HepG2 (cell line): ENCODE measurements around the gene CD79A. TPM values are rescaled to one million over a fixed set of nuclear protein-coding genes. Genes with fewer than 3 reads are reported as not detected.
A peak's percentile ranks its signal among the peaks of the same experiment; 100 is the strongest.

ENCODE experiments used
- ATAC-seq: fragments of 200-7000 bp; cut with Tn5 transposase; 3 replicates; pipeline ENCODE4 v1.9.1; 2020; ENCODE audit warnings: mild to moderate bottlenecking, moderate library complexity
- BruUV-seq: library from RNA; stranded (reverse); fragments of 400-500 nt; replicated peaks from 2 replicates; lab custom pipeline; 2021; lab: Mats Ljungman, UMichigan
- CTCF ChIA-PET: fragments of 300-600 bp; formaldehyde crosslinking; extraction: SDS; loops from one replicate; lab custom pipeline; 2021; ENCODE audit warnings: low total read pairs, inconsistent platforms, low intra/inter-chr PET ratio; lab: Yijun Ruan, JAX
- POLR2A ChIA-PET: fragments of 350-600 bp; sonication (Branson Sonifier 250); formaldehyde crosslinking; loops from one replicate; lab custom pipeline; 2020; ENCODE audit warnings: antibody characterized with exemption, inconsistent platforms; lab: Yijun Ruan, JAX
- DNase-seq: peaks from one replicate; pipeline ENCODE4 v3.0.0-alpha.2; 2015; ENCODE audit warnings: low spot score
- FAIRE-seq: peaks from 3 replicates; lab custom pipeline; 2011; peaks lifted over from hg19 to GRCh38; lab: Jason Lieb, UNC
- H2AFZ ChIP-seq: one replicate; pipeline ENCODE4 v1.6.1; 2011; ENCODE audit warnings: low read length, inconsistent platforms
- H3K27ac ChIP-seq: fragments of 300-600 bp; 3 replicates; pipeline ENCODE4 v1.8.0; 2011; ENCODE audit warnings: mixed run types, mild to moderate bottlenecking, mixed read lengths, low read length, inconsistent platforms; ENCODE audit not compliant: insufficient read depth; ENCODE audit errors: extremely low read length
- H3K27me3 ChIP-seq, 2 experiments: fragments of 200-600 bp in 1 of 2; 2 replicates in 1 of 2; 3 replicates in 1 of 2; pipeline versions ENCODE4 v1.6.0 to v1.8.0; 2011; ENCODE audit warnings: low read length in 2 of 2, mild to moderate bottlenecking in 2 of 2, moderate library complexity in 2 of 2, inconsistent platforms in 1 of 2; ENCODE audit not compliant: insufficient read depth in 2 of 2, control insufficient read depth in 1 of 2
- H3K36me3 ChIP-seq, 2 experiments: fragments of 200-600 bp in 1 of 2; replicated peaks in 1 of 2; 2 replicates in 1 of 2; 3 replicates in 1 of 2; pipeline versions ENCODE4 v1.5.1 to v1.8.0; 2011; ENCODE audit warnings: low read length in 2 of 2, inconsistent platforms in 1 of 2; ENCODE audit not compliant: insufficient read depth in 2 of 2, control insufficient read depth in 1 of 2
- H3K4me1 ChIP-seq: 2 replicates; pipeline ENCODE4 v1.5.1; 2012; ENCODE audit warnings: low read length, inconsistent platforms; ENCODE audit not compliant: insufficient read depth
- H3K4me2 ChIP-seq: 2 replicates; pipeline ENCODE4 v1.6.0; 2011; ENCODE audit warnings: low read depth, low read length, inconsistent platforms
- H3K4me3 ChIP-seq, 3 experiments: fragments of 200-600 bp in 1 of 3; sonication (generic), shearing (Covaris generic) in 1 of 3; replicated peaks in 1 of 3; 2 replicates each; pipeline ENCODE4 v1.5.1; 2011 to 2016; ENCODE audit warnings: low read length in 3 of 3, inconsistent platforms in 2 of 3, low read depth in 2 of 3, mild to moderate bottlenecking in 2 of 3, control low read depth in 1 of 3, mixed read lengths in 1 of 3; ENCODE audit not compliant: insufficient read depth in 1 of 3
- H3K79me2 ChIP-seq: one replicate; pipeline ENCODE4 v1.6.1; 2011; ENCODE audit warnings: low read length, inconsistent platforms; ENCODE audit not compliant: insufficient read depth
- H3K9ac ChIP-seq: 2 replicates; pipeline ENCODE4 v1.6.0; 2011; ENCODE audit warnings: mild to moderate bottlenecking, low read depth, low read length, inconsistent platforms; ENCODE audit not compliant: insufficient read depth
- H3K9me3 ChIP-seq: 2 replicates; pipeline ENCODE4 v1.5.1; 2012; ENCODE audit warnings: mild to moderate bottlenecking, low read length
- H4K20me1 ChIP-seq: 2 replicates; pipeline ENCODE4 v1.6.0; 2011; ENCODE audit warnings: inconsistent platforms, mild to moderate bottlenecking, low read length, moderate library complexity; ENCODE audit not compliant: insufficient read depth
- ATF7-NPFF ChIP-seq: sonication (generic); formaldehyde crosslinking; IDR thresholded peaks from 2 replicates; pipeline ENCODE4 v1.8.1; 2023; ENCODE audit warnings: mild to moderate bottlenecking, low read depth, missing genetic modification reagents, moderate library complexity
- CHCHD3 ChIP-seq: sonication (generic); formaldehyde crosslinking; IDR thresholded peaks from 2 replicates; pipeline ENCODE4 v1.8.0; 2022; ENCODE audit warnings: mild to moderate bottlenecking, missing genetic modification reagents, moderate library complexity
- DNMT3B ChIP-seq: conservative IDR thresholded peaks from 2 replicates; pipeline ENCODE4 v1.6.1; 2016; ENCODE audit warnings: missing biosample characterization, control low read depth
- EHMT2 ChIP-seq: fragments of 200-600 bp; sonication (generic); IDR thresholded peaks from 2 replicates; pipeline ENCODE4 v1.7.0; 2017; ENCODE audit warnings: antibody characterized with exemption, low read depth, low read length, borderline replicate concordance
- IRF1 ChIP-seq: sonication (generic); formaldehyde crosslinking; IDR thresholded peaks from 2 replicates; pipeline ENCODE4 v1.4.0; 2020; ENCODE audit warnings: low read depth, mild to moderate bottlenecking, missing genetic modification reagents
- JUN ChIP-seq: sonication (generic); formaldehyde crosslinking; IDR thresholded peaks from 2 replicates; pipeline ENCODE4 v1.4.0; 2020; ENCODE audit warnings: mild to moderate bottlenecking, missing genetic modification reagents
- KAT7 ChIP-seq: IDR thresholded peaks from 2 replicates; pipeline ENCODE4 v1.6.1; 2018; ENCODE audit warnings: borderline replicate concordance, missing compliant biosample characterization
- RBM22 ChIP-seq: fragments of 200-400 bp; formaldehyde crosslinking; optimal IDR thresholded peaks from 2 replicates; pipeline ENCODE3; 2017; ENCODE audit warnings: mild to moderate bottlenecking, low read length, moderate library complexity
- SMYD3 ChIP-seq: sonication (generic); formaldehyde crosslinking; IDR thresholded peaks from 2 replicates; pipeline ENCODE4 v1.8.1; 2023; ENCODE audit warnings: mild to moderate bottlenecking, missing genetic modification reagents
- ZFP82 ChIP-seq: sonication (generic); formaldehyde crosslinking; IDR thresholded peaks from 2 replicates; pipeline ENCODE4 v1.5.1; 2020; ENCODE audit warnings: mild to moderate bottlenecking, missing genetic modification reagents, borderline replicate concordance
- ZNF598 ChIP-seq: sonication (generic); formaldehyde crosslinking; IDR thresholded peaks from 2 replicates; pipeline ENCODE4 v1.5.1; 2020; ENCODE audit warnings: mild to moderate bottlenecking, missing genetic modification reagents, borderline replicate concordance
- ZNF687 ChIP-seq: sonication (generic); formaldehyde crosslinking; IDR thresholded peaks from 2 replicates; pipeline ENCODE4 v1.5.1; 2020; ENCODE audit warnings: mild to moderate bottlenecking, missing genetic modification reagents, moderate library complexity
- ZNF784 ChIP-seq: sonication (generic); formaldehyde crosslinking; IDR thresholded peaks from 2 replicates; pipeline ENCODE4 v1.5.1; 2020; ENCODE audit warnings: missing genetic modification reagents, mild to moderate bottlenecking, borderline replicate concordance
- WGBS: methylation state at CpG from one replicate; pipeline ENCODE4 v1.1.6; 2017; ENCODE audit warnings: low lambda C conversion rate; 5-methylcytosine and 5-hydroxymethylcytosine counted together
- in situ Hi-C: cut with HindIII; loops from 2 replicates; pipeline ENCODE4 v1.10.0; 2017; ENCODE audit warnings: low pct_unique_long_range_greater_than_20kb; ENCODE audit not compliant: extremely low pct_ligation_motif_present
- intact Hi-C: fragments of 100-400 bp; cut with micrococcal nuclease; formaldehyde crosslinking; loops from one replicate; pipeline ENCODE4 v1.10.0; 2022; ENCODE audit not compliant: unreplicated experiment
- polyA plus RNA-seq, 8 experiments: library from polyadenylated mRNA; depleted of rRNA in 3 of 8; stranded (reverse) in 7 of 8; unstranded in 1 of 8; fragments of >200 nt; fragmentation: Illumina TruSeq in 4 of 8; extraction: Trizol in 4 of 8; gene quantifications; 2 replicates each; pipeline versions ENCODE4 v1.2.1 to v1.2.3, GENCODE V29; 2011 to 2016; ENCODE audit warnings: low read depth in 4 of 8, missing spikeins in 1 of 8, mixed read lengths in 1 of 8; ENCODE audit not compliant: insufficient read depth in 1 of 8
- total RNA-seq, 5 experiments: library from RNA; depleted of rRNA; stranded (reverse); fragments of >200 nt; fragmentation: Illumina TruSeq; extraction: Trizol; gene quantifications; 2 replicates each; pipeline ENCODE4 v1.2.3, GENCODE V29; 2016; ENCODE audit warnings: low read depth in 1 of 5
- TF ChIP-seq, protein P1 (sequence below): sonication (generic); formaldehyde crosslinking; IDR thresholded peaks from 2 replicates; pipeline ENCODE4 v1.5.0; 2020; ENCODE audit warnings: mild to moderate bottlenecking, missing genetic modification reagents

CD79A gene
- total and polyA plus RNA-seq, 2 of the 13 experiments (the other 11 are each of a cell fraction or from before 2014, with no cell fraction given): 0.24 to 0.33 TPM

- ATAC-seq (no peak), FAIRE-seq (no peak), DNase-seq (no peak)
- CTCF ChIA-PET: no interaction called here
- whole genome bisulfite sequencing: 1% methylated on average over 14 of the region's 45 CpGs
- Histone ChIP-seq H3K4me3 (peak overlapping the region; percentile 85 to 99 (median 95)), H3K27me3 (peaks cover 0 to 4% of the 10 kb centered on the region in 2 experiments; a peak in 1 of 5 replicates), H3K9ac (peak overlapping the region; percentile 99), H2AFZ (no peak overlapping the region), H4K20me1 (peaks cover 47% of the 10 kb centered on the region), H3K4me1 (peaks cover 52% of the 10 kb centered on the region), H3K4me2 (peak overlapping the region; percentile 87), H3K27ac (peak overlapping the region; percentile 84), H3K36me3 (peaks cover 23 to 48% of the 10 kb centered on the region in 2 experiments), H3K79me2 (peaks cover 54% of the 10 kb centered on the region), H3K9me3 (no peaks in the 10 kb centered on the region)
- POLR2A ChIA-PET: interaction anchor here (0.7 to 3.6 kb wide), 13 partner anchors 10 to 668 kb away, joined by 3 to 72 read pairs (median 5); partner anchors contain the start of genes CEACAM1, DMAC2, HNRNPUL1 and RABAC1
- no TSS peak for BruUV-seq
- in situ Hi-C loops (no loop called here), intact Hi-C loops (no loop called here)
- TF ChIP-seq ZFP82 (CRISPR knock-in tag) (no peak), RBM22 (no peak), EHMT2 (no peak), ZNF784 (0 out of 2 replicates have a peak, but pooled peaks have one; percentile 6), DNMT3B (CRISPR knock-in tag) (no peak), SMYD3 (CRISPR knock-in tag) (no peak), ZNF687 (CRISPR knock-in tag) (peak; percentile 42; the same call in 1 of the 2 replicates), ATF7-NPFF (CRISPR knock-in tag) (no peak), IRF1 (CRISPR knock-in tag) (no peak), KAT7 (CRISPR knock-in tag) (0 out of 2 replicates have a peak, but pooled peaks have one; percentile 18), ZNF598 (0 out of 2 replicates have a peak, but pooled peaks have one; percentile 57), JUN (CRISPR knock-in tag) (no peak), CHCHD3 (CRISPR knock-in tag) (no peak)
- TF ChIP-seq, protein P1, sequence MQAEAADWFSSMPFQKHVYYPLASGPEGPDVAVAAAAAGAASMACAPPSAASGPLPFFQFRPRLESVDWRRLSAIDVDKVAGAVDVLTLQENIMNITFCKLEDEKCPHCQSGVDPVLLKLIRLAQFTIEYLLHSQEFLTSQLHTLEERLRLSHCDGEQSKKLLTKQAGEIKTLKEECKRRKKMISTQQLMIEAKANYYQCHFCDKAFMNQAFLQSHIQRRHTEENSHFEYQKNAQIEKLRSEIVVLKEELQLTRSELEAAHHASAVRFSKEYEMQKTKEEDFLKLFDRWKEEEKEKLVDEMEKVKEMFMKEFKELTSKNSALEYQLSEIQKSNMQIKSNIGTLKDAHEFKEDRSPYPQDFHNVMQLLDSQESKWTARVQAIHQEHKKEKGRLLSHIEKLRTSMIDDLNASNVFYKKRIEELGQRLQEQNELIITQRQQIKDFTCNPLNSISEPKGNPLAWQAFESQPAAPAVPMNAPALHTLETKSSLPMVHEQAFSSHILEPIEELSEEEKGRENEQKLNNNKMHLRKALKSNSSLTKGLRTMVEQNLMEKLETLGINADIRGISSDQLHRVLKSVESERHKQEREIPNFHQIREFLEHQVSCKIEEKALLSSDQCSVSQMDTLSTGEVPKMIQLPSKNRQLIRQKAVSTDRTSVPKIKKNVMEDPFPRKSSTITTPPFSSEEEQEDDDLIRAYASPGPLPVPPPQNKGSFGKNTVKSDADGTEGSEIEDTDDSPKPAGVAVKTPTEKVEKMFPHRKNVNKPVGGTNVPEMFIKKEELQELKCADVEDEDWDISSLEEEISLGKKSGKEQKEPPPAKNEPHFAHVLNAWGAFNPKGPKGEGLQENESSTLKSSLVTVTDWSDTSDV (CRISPR knock-in tag): 0 out of 2 replicates have a peak, but pooled peaks have one; percentile 16
Measured at GRCh38 chr19:41860419-41861115, 16.5 kb upstream of the CD79A start.
